ENCODE measurements around the gene TRIM7.

The TRIM7 gene

GRCh38 chr5:181204826-181205760 lies at the start of gene TRIM7:
Gene TRIM7 (minus strand): TSS chr5:181205196. CDS start chr5:181205110, 86 bp downstream.
- no peak for DNase-seq (ENCODE audit: low read depth in 2 of 2, low spot score in 1 of 2)

- no peak for DNase-seq (ENCODE audit: low read depth in 2 of 2, low spot score in 1 of 2)
Measured at GRCh38 chr5:181248277-181248676, 43.3 kb upstream of the TRIM7 start.

GRCh38 chr5:181246276-181247049 lies 41.5 kb upstream of the TRIM7 start:
- peak; percentile 57 to 60 for DNase-seq (ENCODE audit: low read depth in 2 of 2, low spot score in 1 of 2)

GRCh38 chr5:181245427-181246275 lies 40.7 kb upstream of the TRIM7 start:
- no peak for DNase-seq (ENCODE audit: low read depth in 2 of 2, low spot score in 1 of 2)

- peak; percentile 75 to 80 for DNase-seq (ENCODE audit: low read depth in 2 of 2, low spot score in 1 of 2)
Measured at GRCh38 chr5:181243564-181244343, 38.8 kb upstream of the TRIM7 start, which contains the start of gene RACK1. Gene RACK1 (minus strand): TSS chr5:181243906. CDS start chr5:181243800, 106 bp downstream.

- DNase-seq (ENCODE audit: low read depth in 2 of 2, low spot score in 1 of 2): no peak
Measured at GRCh38 chr5:181243018-181243563, 38.1 kb upstream of the TRIM7 start.

GRCh38 chr5:181242031-181242451 lies 37.0 kb upstream of the TRIM7 start:
- DNase-seq (ENCODE audit: low read depth in 2 of 2, low spot score in 1 of 2): no peak

GRCh38 chr5:181241393-181241975 lies 36.5 kb upstream of the TRIM7 start:
- DNase-seq (ENCODE audit: low read depth in 2 of 2, low spot score in 1 of 2): no peak

GRCh38 chr5:181239062-181239663 lies 34.2 kb upstream of the TRIM7 start:
- DNase-seq (ENCODE audit: low read depth in 2 of 2, low spot score in 1 of 2): no peak

GRCh38 chr5:181237729-181238385 lies 32.9 kb upstream of the TRIM7 start:
- no peak for DNase-seq (ENCODE audit: low read depth in 2 of 2, low spot score in 1 of 2)

GRCh38 chr5:181236954-181237641 lies 32.1 kb upstream of the TRIM7 start:
- DNase-seq (ENCODE audit: low read depth in 2 of 2, low spot score in 1 of 2): no peak

GRCh38 chr5:181236471-181236870 lies 31.5 kb upstream of the TRIM7 start:
- no peak for DNase-seq (ENCODE audit: low read depth in 2 of 2, low spot score in 1 of 2)

GRCh38 chr5:181235689-181236366 lies 30.8 kb upstream of the TRIM7 start:
- no peak for DNase-seq (ENCODE audit: low read depth in 2 of 2, low spot score in 1 of 2)

- DNase-seq (ENCODE audit: low read depth in 2 of 2, low spot score in 1 of 2): no peak
Measured at GRCh38 chr5:181235323-181235688, 30.3 kb upstream of the TRIM7 start.

GRCh38 chr5:181234455-181235306 lies 29.7 kb upstream of the TRIM7 start:
- DNase-seq (ENCODE audit: low read depth in 2 of 2, low spot score in 1 of 2): no peak

GRCh38 chr5:181233801-181234454 lies 28.9 kb upstream of the TRIM7 start:
- DNase-seq (ENCODE audit: low read depth in 2 of 2, low spot score in 1 of 2): no peak

Measured in stimulated activated CD8-positive, alpha-beta memory T cell treated with anti-CD3 and anti-CD28 coated beads, Interleukin-4, amount 100 ng/mL, for 1 hour (primary cell).